ENCODE results near the gene IL12RB1. TPM values are rescaled to one million over a fixed set of nuclear protein-coding genes. Genes with fewer than 3 reads are reported as not detected.

IL12RB1 gene
- total and polyA plus RNA-seq, 2 donors (not counting 3 experiments of a cell fraction or from before 2014, with no cell fraction given): not detected

GRCh38 chr19:18122424-18122823 is 35.7 kb upstream of the IL12RB1 start:
- DNase-seq (ENCODE audit: low read depth, low spot score): no peak
- no TSS peak for BruUV-seq (replicated peaks)
- TF ChIP-seq MAX (IDR thresholded peaks at IDR 0.05; ENCODE audit: insufficient read depth, insufficient read length) (no peak), POLR2AphosphoS5 (IDR thresholded peaks at IDR 0.05; ENCODE audit: insufficient read depth, low read depth, low read length) (no peak), MYC (IDR thresholded peaks at IDR 0.05; ENCODE audit: low read depth, low read length) (no peak)
- H3K4me2 ChIP-seq (ENCODE audit: insufficient read depth, low read length): no peak overlapping the region
- CTCF ChIA-PET: interaction anchor here (1.2 to 2.5 kb wide), 2 partner anchors 9 to 14 kb away, joined by 3 to 17 read pairs; no protein-coding TSS in a partner anchor
- H3K9me3 ChIP-seq (replicated peaks; ENCODE audit: control insufficient read depth, insufficient read depth, low read length): no peaks in the 10 kb centered on the region
- H3K27ac ChIP-seq (ENCODE audit: insufficient read depth, low read depth, low read length): no peak overlapping the region
- H2AFZ ChIP-seq (ENCODE audit: low read depth, low read length): no peak overlapping the region
- H3K9ac ChIP-seq (replicated peaks; ENCODE audit: extremely low read depth, insufficient read depth, low read length): no peak overlapping the region
- no peaks in the 10 kb centered on the region for H3K27me3 ChIP-seq (ENCODE audit: control insufficient read depth in 2 of 2, insufficient read depth in 2 of 2, low read length in 2 of 2)
- no peaks in the 10 kb centered on the region for H4K20me1 ChIP-seq (replicated peaks; ENCODE audit: control insufficient read depth, extremely low read depth, insufficient read depth, low read length)
- no peak overlapping the region for H3K4me3 ChIP-seq (replicated peaks in 1 of 3; ENCODE audit: insufficient read depth in 1 of 3, low read depth in 1 of 3, low read length in 3 of 3)
- H3K9me1 ChIP-seq (replicated peaks; ENCODE audit: control insufficient read depth, extremely low read depth, insufficient read depth, low read length): no peaks in the 10 kb centered on the region
- dilution Hi-C loops (cut with MboI; ENCODE audit: extremely low pct_ligation_motif_present, low sequenced_read_pairs): no loop called here
- FAIRE-seq: no peak
- POLR2A ChIA-PET: interaction anchor here (0.6 kb wide), 1 partner anchor 34 kb away, joined by 3 read pairs; no protein-coding TSS in a partner anchor
- H3K4me1 ChIP-seq (ENCODE audit: control insufficient read depth, extremely low read depth, insufficient read depth, low read length): peaks cover 7% of the 10 kb centered on the region
- H3K79me2 ChIP-seq (ENCODE audit: control insufficient read depth, insufficient read depth, low read length): no peaks in the 10 kb centered on the region
- intact Hi-C loops (cut with micrococcal nuclease): no loop called here
- no peaks in the 10 kb centered on the region for H3K36me3 ChIP-seq (ENCODE audit: control insufficient read depth in 2 of 2, extremely low read depth in 1 of 2, insufficient read depth in 2 of 2, low read length in 2 of 2)

- no peak for TF ChIP-seq MAX (IDR thresholded peaks at IDR 0.05; ENCODE audit: insufficient read depth, insufficient read length)
- TF ChIP-seq MYC (IDR thresholded peaks at IDR 0.05; ENCODE audit: low read depth, low read length): no peak
- no peak for TF ChIP-seq FOS (IDR thresholded peaks at IDR 0.05; ENCODE audit: borderline replicate concordance, insufficient read depth, low read length)
- no peak for TF ChIP-seq POLR2AphosphoS5 (IDR thresholded peaks at IDR 0.05; ENCODE audit: insufficient read depth, low read depth, low read length)
- TF ChIP-seq GATA2 (IDR thresholded peaks at IDR 0.05; ENCODE audit: insufficient read depth, insufficient read length, low read depth, low read length): no peak
- no peak for TF ChIP-seq EZH2 (IDR thresholded peaks at IDR 0.05; ENCODE audit: borderline replicate concordance, low read depth, low read length, severe bottlenecking)
- TF ChIP-seq JUN (IDR thresholded peaks at IDR 0.05; ENCODE audit: borderline replicate concordance, insufficient read depth, insufficient read length, low read depth): no peak
- no peak for TF ChIP-seq POLR2A (IDR thresholded peaks at IDR 0.05; ENCODE audit: low read depth, low read length)
- no peak for TF ChIP-seq CTCF (IDR thresholded peaks at IDR 0.05; ENCODE audit: extremely low read depth in 1 of 2, insufficient read depth in 1 of 2, low read depth in 1 of 2, low read length in 2 of 2)
- BruUV-seq (replicated peaks): no TSS peak
- H3K9me1 ChIP-seq (replicated peaks; ENCODE audit: control insufficient read depth, extremely low read depth, insufficient read depth, low read length): no peaks in the 10 kb centered on the region
- H4K20me1 ChIP-seq (replicated peaks; ENCODE audit: control insufficient read depth, extremely low read depth, insufficient read depth, low read length): no peaks in the 10 kb centered on the region
- H3K4me1 ChIP-seq (ENCODE audit: control insufficient read depth, extremely low read depth, insufficient read depth, low read length): peaks cover 10% of the 10 kb centered on the region
- H3K27ac ChIP-seq (ENCODE audit: insufficient read depth, low read depth, low read length): no peak overlapping the region
- DNase-seq (ENCODE audit: low read depth, low spot score): no peak
- H3K79me2 ChIP-seq (ENCODE audit: control insufficient read depth, insufficient read depth, low read length): no peaks in the 10 kb centered on the region
- dilution Hi-C loops (cut with MboI; ENCODE audit: extremely low pct_ligation_motif_present, low sequenced_read_pairs) (no loop called here), intact Hi-C loops (cut with micrococcal nuclease) (no loop called here)
- H2AFZ ChIP-seq (ENCODE audit: low read depth, low read length): no peak overlapping the region
- no peak overlapping the region for H3K9ac ChIP-seq (replicated peaks; ENCODE audit: extremely low read depth, insufficient read depth, low read length)
- ChIA-PET CTCF (interaction anchor here (1.2 to 2.5 kb wide), 3 partner anchors 8 to 71 kb away, joined by 3 to 17 read pairs (median 3); no protein-coding TSS in a partner anchor), POLR2A (no interaction called here)
- H3K36me3 ChIP-seq (ENCODE audit: control insufficient read depth in 2 of 2, extremely low read depth in 1 of 2, insufficient read depth in 2 of 2, low read length in 2 of 2): no peaks in the 10 kb centered on the region
- no peak for FAIRE-seq
- no peaks in the 10 kb centered on the region for H3K27me3 ChIP-seq (ENCODE audit: control insufficient read depth in 2 of 2, insufficient read depth in 2 of 2, low read length in 2 of 2)
- no peak overlapping the region for H3K4me2 ChIP-seq (ENCODE audit: insufficient read depth, low read length)
- no peaks in the 10 kb centered on the region for H3K9me3 ChIP-seq (replicated peaks; ENCODE audit: control insufficient read depth, insufficient read depth, low read length)
- no peak overlapping the region for H3K4me3 ChIP-seq (replicated peaks in 1 of 3; ENCODE audit: insufficient read depth in 1 of 3, low read depth in 1 of 3, low read length in 3 of 3)
Observed at GRCh38 chr19:18121166-18121565, 34.4 kb upstream of the IL12RB1 start.

Measured in endothelial cell of umbilical vein (primary cell).